Small intestine (tissue), 7 donors: ENCODE results near the gene GHR. TPM values are rescaled to one million over a fixed set of nuclear protein-coding genes. Genes with fewer than 3 reads are reported as not detected.

Experiments
- DNase-seq, 2 donors: peaks; one replicate each; pipeline versions ENCODE4 v3.0.0 to v3.0.0-alpha.2; 2013
- FAIRE-seq: peaks from 2 replicates; lab custom pipeline; 2012; peaks lifted over from hg19 to GRCh38; lab: Jason Lieb, UNC
- H3K27ac ChIP-seq, 3 donors: one replicate each; pipeline ENCODE4 v1.5.1; 2013; ENCODE audit warnings: low read length in 2 of 3, mild to moderate bottlenecking in 2 of 3, control low read depth in 1 of 3, inconsistent platforms in 1 of 3, low read depth in 1 of 3, moderate library complexity in 1 of 3
- H3K27me3 ChIP-seq, 3 donors: one replicate each; pipeline ENCODE4 v1.6.1; 2013; ENCODE audit warnings: low read length in 3 of 3, inconsistent platforms in 1 of 3; ENCODE audit not compliant: control insufficient read depth in 3 of 3, insufficient read depth in 3 of 3
- H3K36me3 ChIP-seq, 3 donors: one replicate each; pipeline ENCODE4 v1.6.1; 2013; ENCODE audit warnings: low read length in 3 of 3, inconsistent platforms in 1 of 3, low read depth in 1 of 3, mild to moderate bottlenecking in 1 of 3, moderate library complexity in 1 of 3; ENCODE audit not compliant: control insufficient read depth in 3 of 3, insufficient read depth in 2 of 3
- H3K4me1 ChIP-seq, 3 donors: one replicate each; pipeline ENCODE4 v1.6.1; 2013; ENCODE audit warnings: low read length in 2 of 3, inconsistent platforms in 1 of 3, low read depth in 1 of 3, mild to moderate bottlenecking in 1 of 3, moderate library complexity in 1 of 3; ENCODE audit not compliant: control insufficient read depth in 3 of 3, insufficient read depth in 2 of 3
- H3K4me3 ChIP-seq, 3 donors: one replicate each; pipeline ENCODE4 v1.5.1; 2013; ENCODE audit warnings: low read length in 3 of 3, control low read depth in 1 of 3, inconsistent platforms in 1 of 3, low read depth in 1 of 3, mild to moderate bottlenecking in 1 of 3, moderate library complexity in 1 of 3
- H3K9me3 ChIP-seq, 2 donors: one replicate each; pipeline ENCODE4 v1.6.1; 2013; ENCODE audit warnings: low read depth in 1 of 2, low read length in 1 of 2; ENCODE audit not compliant: control insufficient read depth in 2 of 2, insufficient read depth in 1 of 2
- WGBS, 3 donors: extraction: QIAGEN DNeasy Blood & Tissue Kit; methylation state at CpG; one replicate each; pipeline ENCODE4 v1.1.7; 2013; 5-methylcytosine and 5-hydroxymethylcytosine counted together
- polyA plus RNA-seq, 4 donors: library from polyadenylated mRNA; stranded (reverse) in 3 of 4; unstranded in 1 of 4; fragments of 200-250 nt in 3 of 4; fragments of 120-200 nt in 1 of 4; gene quantifications; one replicate each; pipeline versions ENCODE4 v1.2.1 to v1.2.3, GENCODE V29; 2013
- donor health status: healthy with polysubstance abuse.
- donor health status: control.
- donor health status: control.
- donor health status: Bipolar disorder and iron deficiency.
- donor health status: healthy.

GHR gene
- polyA plus RNA-seq, 4 donors: 0.22 to 14.8 (median 1.4) TPM

DNA sequence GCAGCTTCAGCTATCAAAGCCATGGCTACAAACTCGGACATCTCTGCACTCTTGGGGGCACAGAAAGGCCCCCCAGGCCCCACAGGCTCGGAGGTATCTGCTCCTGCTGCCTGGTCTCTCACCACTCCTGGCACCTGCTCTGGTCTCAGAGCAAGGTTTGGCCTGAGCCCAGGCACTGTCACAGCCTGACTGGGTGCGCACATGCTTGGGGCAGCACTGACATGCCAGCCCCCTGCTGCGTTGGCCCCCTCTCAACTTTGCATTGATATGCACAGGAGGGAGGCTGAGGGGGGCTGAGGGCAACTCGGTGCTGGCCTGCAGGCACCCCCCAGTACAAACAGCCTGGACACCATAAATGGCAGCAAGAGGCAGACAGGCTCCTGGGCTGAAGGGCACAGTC, 27.1 kb upstream of the GHR start:
- H3K9me3 ChIP-seq: peaks cover 0 to 9% of the 10 kb centered on the region in 2 donors
- no peak overlapping the region for H3K27ac ChIP-seq
- no peak overlapping the region for H3K4me3 ChIP-seq
- FAIRE-seq: no peak
- DNase-seq: no peak
- no peaks in the 10 kb centered on the region for H3K36me3 ChIP-seq
- no peaks in the 10 kb centered on the region for H3K4me1 ChIP-seq
- WGBS, 3 donors: 67 to 85% (median 82%) methylated on average over 4 to 5 of the region's 5 CpGs
- no peaks in the 10 kb centered on the region for H3K27me3 ChIP-seq

GRCh38 chr5:42397267-42397666, 26.0 kb upstream of the GHR start:
- no peak for DNase-seq
- H3K4me1 ChIP-seq: no peaks in the 10 kb centered on the region
- H3K9me3 ChIP-seq: peaks cover 0 to 7% of the 10 kb centered on the region in 2 donors
- no peaks in the 10 kb centered on the region for H3K36me3 ChIP-seq
- WGBS, 3 donors: 82 to 87% (median 83%) methylated on average over 8 of the region's 8 CpGs
- H3K27ac ChIP-seq: no peak overlapping the region
- no peaks in the 10 kb centered on the region for H3K27me3 ChIP-seq
- no peak overlapping the region for H3K4me3 ChIP-seq
- no peak for FAIRE-seq

DNA sequence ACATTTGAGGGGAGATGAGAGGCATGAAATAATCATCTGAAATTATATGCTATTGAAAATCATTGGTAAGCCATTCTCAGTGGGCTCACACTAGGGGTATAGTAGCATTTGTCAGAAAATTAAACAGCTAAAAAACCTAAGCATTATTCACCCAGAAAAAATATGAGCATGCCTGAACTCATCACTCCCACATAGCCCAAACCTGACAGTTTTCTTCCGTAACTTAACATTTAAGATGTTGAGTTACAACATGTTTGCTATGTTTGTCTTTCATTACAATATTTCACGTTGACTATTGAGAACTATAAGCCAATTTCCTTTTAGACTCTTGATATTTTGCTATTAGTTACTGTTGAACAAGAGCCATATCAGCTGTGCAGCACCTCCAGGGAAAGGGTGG, 23.5 kb upstream of the GHR start:
- Histone ChIP-seq H3K9me3 (no peaks in the 10 kb centered on the region), H3K4me3 (no peak overlapping the region), H3K36me3 (no peaks in the 10 kb centered on the region), H3K27ac (no peak overlapping the region), H3K27me3 (no peaks in the 10 kb centered on the region), H3K4me1 (no peaks in the 10 kb centered on the region)
- WGBS, 3 donors: 60 to 70% (median 65%) methylated on average over 2 of the region's 2 CpGs
- no peak for DNase-seq
- FAIRE-seq: no peak

- H3K4me3 ChIP-seq: no peak overlapping the region
- WGBS, 3 donors: 88 to 90% (median 89%) methylated on average over 3 of the region's 3 CpGs
- no peaks in the 10 kb centered on the region for H3K4me1 ChIP-seq
- no peaks in the 10 kb centered on the region for H3K27me3 ChIP-seq
- H3K27ac ChIP-seq: no peak overlapping the region
- no peaks in the 10 kb centered on the region for H3K9me3 ChIP-seq
- DNase-seq: no peak
- FAIRE-seq: no peak
- H3K36me3 ChIP-seq: no peaks in the 10 kb centered on the region
These were observed 22.8 kb upstream of the GHR start for GRCh38 chr5:42400474-42400873.

GRCh38 chr5:42403236-42403635, 20.0 kb upstream of the GHR start:
- no peaks in the 10 kb centered on the region for H3K36me3 ChIP-seq
- 87 to 89% (median 88%) methylated on average over 2 of the region's 2 CpGs for WGBS, 3 donors
- FAIRE-seq (no peak), DNase-seq (no peak)
- H3K27me3 ChIP-seq: no peaks in the 10 kb centered on the region
- H3K4me3 ChIP-seq: no peak overlapping the region
- no peaks in the 10 kb centered on the region for H3K9me3 ChIP-seq
- H3K27ac ChIP-seq: no peak overlapping the region
- no peaks in the 10 kb centered on the region for H3K4me1 ChIP-seq

- Histone ChIP-seq H3K36me3 (no peaks in the 10 kb centered on the region), H3K27me3 (no peaks in the 10 kb centered on the region), H3K4me3 (no peak overlapping the region), H3K27ac (no peak overlapping the region), H3K9me3 (no peaks in the 10 kb centered on the region), H3K4me1 (no peaks in the 10 kb centered on the region)
- DNase-seq: no peak
- WGBS, 3 donors: 56 to 67% (median 66%) methylated on average over 2 of the region's 2 CpGs
- FAIRE-seq: no peak
These were observed 18.9 kb upstream of the GHR start for GRCh38 chr5:42404366-42404765.

DNA sequence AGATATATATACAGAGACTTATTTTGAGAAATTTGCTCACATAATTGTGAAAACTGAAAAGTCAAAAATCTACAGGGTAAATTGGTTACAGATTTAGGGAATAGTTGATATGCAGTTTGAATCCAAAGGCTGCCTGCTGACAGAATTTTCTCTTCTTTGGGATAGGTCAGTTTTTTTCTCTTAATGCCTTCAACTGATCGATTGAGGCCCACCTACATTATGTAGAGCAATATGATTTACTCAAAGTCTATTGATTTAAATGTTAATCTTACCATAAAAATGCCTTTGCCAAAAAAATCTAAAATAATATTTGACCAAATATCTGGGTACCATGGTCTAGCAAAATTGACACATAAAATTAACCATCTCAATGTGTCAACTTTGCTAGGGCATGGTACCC, 3.9 kb upstream of the GHR start:
- no peaks in the 10 kb centered on the region for H3K36me3 ChIP-seq
- DNase-seq (no peak), FAIRE-seq (no peak)
- no peaks in the 10 kb centered on the region for H3K9me3 ChIP-seq
- H3K4me3 ChIP-seq: no peak overlapping the region
- H3K4me1 ChIP-seq: no peaks in the 10 kb centered on the region
- no peak overlapping the region for H3K27ac ChIP-seq
- H3K27me3 ChIP-seq: peaks cover 0 to 3% (median under 1%) of the 10 kb centered on the region in 3 donors
- WGBS, 3 donors: 69 to 88% (median 76%) methylated on average over 1 of the region's 1 CpG

DNA sequence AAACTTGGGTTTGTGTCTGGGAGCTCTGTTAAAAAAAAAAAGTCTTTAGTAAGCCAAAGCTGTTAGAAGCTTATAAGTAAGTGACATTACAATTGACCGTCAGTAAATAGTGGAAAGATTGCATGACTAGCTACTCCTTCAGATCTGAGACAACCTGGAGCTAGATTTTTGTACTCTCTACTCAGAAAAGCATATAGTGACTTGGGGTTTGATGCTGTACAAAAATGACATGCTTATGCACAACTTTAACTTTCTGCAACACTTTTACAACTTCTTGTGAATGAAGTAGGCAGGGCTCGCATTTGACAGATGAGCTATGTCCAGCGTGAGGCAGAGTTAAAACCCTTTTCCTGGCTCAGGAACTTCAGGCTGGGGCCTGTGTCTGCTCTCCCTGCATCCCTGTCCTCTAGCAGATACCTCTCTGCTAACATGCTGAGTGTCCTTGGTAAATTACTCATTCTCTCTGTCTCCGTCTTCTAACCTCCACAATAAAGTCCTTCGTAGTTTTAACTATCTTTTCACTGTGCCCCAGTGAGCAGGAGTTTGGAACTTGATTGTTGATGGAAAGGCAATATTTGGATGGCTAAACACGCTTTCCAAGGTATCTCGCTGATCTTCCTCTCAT, 471 bp upstream of the GHR start:
- Histone ChIP-seq H3K27me3 (peaks cover 0 to 10% (median 7%) of the 10 kb centered on the region in 3 donors), H3K4me3 (peak overlapping the region in 1 of 3 donors; percentile 58), H3K36me3 (no peaks in the 10 kb centered on the region), H3K9me3 (peaks cover 0 to under 1% of the 10 kb centered on the region in 2 donors), H3K4me1 (peaks cover 0 to 6% (median 0%) of the 10 kb centered on the region in 3 donors), H3K27ac (peak overlapping the region in 2 of 3 donors; percentile 26 to 37)
- 19 to 28% (median 21%) methylated on average over 7 of the region's 7 CpGs for WGBS, 3 donors
- DNase-seq: peak in 1 of 2 donors; percentile 13
- no peak for FAIRE-seq

DNA sequence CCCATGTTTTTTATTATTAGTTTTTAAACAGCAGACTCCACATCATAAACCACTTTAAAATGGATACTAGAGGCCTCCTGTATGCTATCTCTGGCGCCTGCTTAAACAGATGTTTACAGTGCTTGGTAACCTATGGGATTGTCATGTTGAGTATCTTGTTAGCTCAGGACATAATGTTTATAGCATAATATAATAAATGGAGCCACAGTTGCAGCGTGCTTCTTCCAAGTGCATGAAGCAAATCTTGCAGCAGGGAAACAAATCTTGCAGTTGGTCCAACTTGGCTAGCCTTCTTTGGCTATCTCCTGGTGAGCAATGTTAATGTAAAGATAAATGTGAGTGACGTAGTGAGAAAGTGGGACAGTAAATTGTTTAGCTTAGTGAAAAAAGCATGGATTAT, 2.8 kb downstream of the GHR start:
- Histone ChIP-seq H3K9me3 (peaks cover 0 to 3% of the 10 kb centered on the region in 2 donors), H3K4me3 (peak overlapping the region in 1 of 3 donors; percentile 8), H3K27me3 (peaks cover 0 to 10% (median 7%) of the 10 kb centered on the region in 3 donors), H3K4me1 (peaks cover 0 to 6% (median 0%) of the 10 kb centered on the region in 3 donors), H3K27ac (no peak overlapping the region), H3K36me3 (no peaks in the 10 kb centered on the region)
- FAIRE-seq: no peak
- peak in 1 of 2 donors; percentile 12 for DNase-seq
- 68 to 76% (median 70%) methylated on average over 3 of the region's 3 CpGs for WGBS, 3 donors
